ENCODE results near the gene FBXL20. TPM values are rescaled to one million over a fixed set of nuclear protein-coding genes. Genes with fewer than 3 reads are reported as not detected.
"Not testable (repeated sequence)": the region's sequence is repeated elsewhere in the genome, so short reads cannot be mapped to it uniquely, and the experiment has no call there.

The FBXL20 gene
- total RNA-seq, 1 experiment from 2014 or later: 8.0 TPM

GRCh38 chr17:39284685-39285084 lies 116.7 kb downstream of the FBXL20 start:
- DNase-seq (ENCODE audit: low read depth, low spot score): no peak
- in situ Hi-C loops (cut with HindIII; ENCODE audit: low pct_unique_long_range_greater_than_20kb, low sequenced_read_pairs): no loop called here

- no peak for DNase-seq (ENCODE audit: low read depth, low spot score)
- in situ Hi-C loops (cut with HindIII; ENCODE audit: low pct_unique_long_range_greater_than_20kb, low sequenced_read_pairs): no loop called here
Observed at GRCh38 chr17:39283896-39284295, 117.5 kb downstream of the FBXL20 start.

GRCh38 chr17:39283098-39283497 lies 118.3 kb downstream of the FBXL20 start:
- in situ Hi-C loops (cut with HindIII; ENCODE audit: low pct_unique_long_range_greater_than_20kb, low sequenced_read_pairs): no loop called here
- DNase-seq (ENCODE audit: low read depth, low spot score): no peak

GRCh38 chr17:39281806-39282205 lies 119.6 kb downstream of the FBXL20 start:
- in situ Hi-C loops (cut with HindIII; ENCODE audit: low pct_unique_long_range_greater_than_20kb, low sequenced_read_pairs): no loop called here
- no peak for DNase-seq (ENCODE audit: low read depth, low spot score)

GRCh38 chr17:39278246-39278645 lies 123.2 kb downstream of the FBXL20 start:
- DNase-seq (ENCODE audit: low read depth, low spot score); in situ Hi-C loops (cut with HindIII; ENCODE audit: low pct_unique_long_range_greater_than_20kb, low sequenced_read_pairs): not testable (repeated sequence)

- in situ Hi-C loops (cut with HindIII; ENCODE audit: low pct_unique_long_range_greater_than_20kb, low sequenced_read_pairs): no loop called here
- DNase-seq (ENCODE audit: low read depth, low spot score): no peak
Observed at GRCh38 chr17:39277110-39277509, 124.3 kb downstream of the FBXL20 start.

GRCh38 chr17:39276113-39276512 lies 125.3 kb downstream of the FBXL20 start:
- in situ Hi-C loops (cut with HindIII; ENCODE audit: low pct_unique_long_range_greater_than_20kb, low sequenced_read_pairs): no loop called here
- DNase-seq (ENCODE audit: low read depth, low spot score): no peak

- DNase-seq (ENCODE audit: low read depth, low spot score): peak; percentile 30
- in situ Hi-C loops (cut with HindIII; ENCODE audit: low pct_unique_long_range_greater_than_20kb, low sequenced_read_pairs): no loop called here
Observed at GRCh38 chr17:39271546-39271945, 129.9 kb downstream of the FBXL20 start.

- DNase-seq (ENCODE audit: low read depth, low spot score): peak; percentile 92
- in situ Hi-C loops (cut with HindIII; ENCODE audit: low pct_unique_long_range_greater_than_20kb, low sequenced_read_pairs): no loop called here
Observed at GRCh38 chr17:39270923-39271322, 130.5 kb downstream of the FBXL20 start.

- DNase-seq (ENCODE audit: low read depth, low spot score): no peak
- in situ Hi-C loops (cut with HindIII; ENCODE audit: low pct_unique_long_range_greater_than_20kb, low sequenced_read_pairs): no loop called here
Observed at GRCh38 chr17:39264119-39264518, 137.3 kb downstream of the FBXL20 start.

- peak; percentile 56 for DNase-seq (ENCODE audit: low read depth, low spot score)
- in situ Hi-C loops (cut with HindIII; ENCODE audit: low pct_unique_long_range_greater_than_20kb, low sequenced_read_pairs): no loop called here
Observed at GRCh38 chr17:39261286-39261685, 140.1 kb downstream of the FBXL20 start.

- no peak for DNase-seq (ENCODE audit: low read depth, low spot score)
- in situ Hi-C loops (cut with HindIII; ENCODE audit: low pct_unique_long_range_greater_than_20kb, low sequenced_read_pairs): no loop called here
Observed at GRCh38 chr17:39252788-39253460, 148.5 kb downstream of the FBXL20 start.

- in situ Hi-C loops (cut with HindIII; ENCODE audit: low pct_unique_long_range_greater_than_20kb, low sequenced_read_pairs): no loop called here
- DNase-seq (ENCODE audit: low read depth, low spot score): no peak
Observed at GRCh38 chr17:39251997-39252396, 149.4 kb downstream of the FBXL20 start.

- DNase-seq (ENCODE audit: low read depth, low spot score); in situ Hi-C loops (cut with HindIII; ENCODE audit: low pct_unique_long_range_greater_than_20kb, low sequenced_read_pairs): not testable (repeated sequence)
Observed at GRCh38 chr17:39250076-39250475, 151.3 kb downstream of the FBXL20 start.

- DNase-seq (ENCODE audit: low read depth, low spot score): no peak
- in situ Hi-C loops (cut with HindIII; ENCODE audit: low pct_unique_long_range_greater_than_20kb, low sequenced_read_pairs): no loop called here
Observed at GRCh38 chr17:39246274-39246673, 155.2 kb downstream of the FBXL20 start.

GRCh38 chr17:39244600-39245570 lies 156.5 kb downstream of the FBXL20 start:
- peak; percentile 85 for DNase-seq (ENCODE audit: low read depth, low spot score)
- in situ Hi-C loops (cut with HindIII; ENCODE audit: low pct_unique_long_range_greater_than_20kb, low sequenced_read_pairs): no loop called here

GRCh38 chr17:39244016-39244599 lies 157.3 kb downstream of the FBXL20 start:
- DNase-seq (ENCODE audit: low read depth, low spot score): peak; percentile 43
- in situ Hi-C loops (cut with HindIII; ENCODE audit: low pct_unique_long_range_greater_than_20kb, low sequenced_read_pairs): no loop called here

- DNase-seq (ENCODE audit: low read depth, low spot score): no peak
- in situ Hi-C loops (cut with HindIII; ENCODE audit: low pct_unique_long_range_greater_than_20kb, low sequenced_read_pairs): no loop called here
Observed at GRCh38 chr17:39243155-39243554, 158.3 kb downstream of the FBXL20 start.

Data from SK-MEL-5 (cell line).